ENCODE measurements around the gene FIGLA.

- no peak for TF ChIP-seq YY1 (IDR thresholded peaks at IDR 0.05; ENCODE audit: insufficient read depth, insufficient read length)
- TF ChIP-seq SUZ12 (IDR thresholded peaks at IDR 0.05; ENCODE audit: extremely low read depth, insufficient read depth, insufficient read length): no peak
- no peak for TF ChIP-seq ZNF274 (IDR thresholded peaks at IDR 0.05; ENCODE audit: low read depth, low read length)
Measured at GRCh38 chr2:70767079-70767698, 23.3 kb downstream of the FIGLA start.
